Adipose tissue (tissue), 3 donors: Measurements from ENCODE around the gene NISCH. TPM values are rescaled to one million over a fixed set of nuclear protein-coding genes. Genes with fewer than 3 reads are reported as not detected.

Experiments
- H3K27ac ChIP-seq: one replicate; pipeline ENCODE4 v1.5.1; 2013; ENCODE audit warnings: low read depth, low read length
- WGBS, 3 donors: extraction: QIAGEN DNeasy Blood & Tissue Kit; methylation state at CpG; one replicate each; pipeline ENCODE4 v1.1.7; 2013; 5-methylcytosine and 5-hydroxymethylcytosine counted together
- polyA plus RNA-seq, 3 donors: library from polyadenylated mRNA; stranded (reverse); fragments of 200-250 nt; gene quantifications; one replicate each; pipeline ENCODE4 v1.2.3, GENCODE V29; 2013
- donor health status: healthy with polysubstance abuse.
- donor health status: Bipolar disorder and iron deficiency.
- donor health status: healthy.

NISCH gene
- polyA plus RNA-seq, 3 donors = 27.5 to 46.8 (median 41.2) TPM

DNA sequence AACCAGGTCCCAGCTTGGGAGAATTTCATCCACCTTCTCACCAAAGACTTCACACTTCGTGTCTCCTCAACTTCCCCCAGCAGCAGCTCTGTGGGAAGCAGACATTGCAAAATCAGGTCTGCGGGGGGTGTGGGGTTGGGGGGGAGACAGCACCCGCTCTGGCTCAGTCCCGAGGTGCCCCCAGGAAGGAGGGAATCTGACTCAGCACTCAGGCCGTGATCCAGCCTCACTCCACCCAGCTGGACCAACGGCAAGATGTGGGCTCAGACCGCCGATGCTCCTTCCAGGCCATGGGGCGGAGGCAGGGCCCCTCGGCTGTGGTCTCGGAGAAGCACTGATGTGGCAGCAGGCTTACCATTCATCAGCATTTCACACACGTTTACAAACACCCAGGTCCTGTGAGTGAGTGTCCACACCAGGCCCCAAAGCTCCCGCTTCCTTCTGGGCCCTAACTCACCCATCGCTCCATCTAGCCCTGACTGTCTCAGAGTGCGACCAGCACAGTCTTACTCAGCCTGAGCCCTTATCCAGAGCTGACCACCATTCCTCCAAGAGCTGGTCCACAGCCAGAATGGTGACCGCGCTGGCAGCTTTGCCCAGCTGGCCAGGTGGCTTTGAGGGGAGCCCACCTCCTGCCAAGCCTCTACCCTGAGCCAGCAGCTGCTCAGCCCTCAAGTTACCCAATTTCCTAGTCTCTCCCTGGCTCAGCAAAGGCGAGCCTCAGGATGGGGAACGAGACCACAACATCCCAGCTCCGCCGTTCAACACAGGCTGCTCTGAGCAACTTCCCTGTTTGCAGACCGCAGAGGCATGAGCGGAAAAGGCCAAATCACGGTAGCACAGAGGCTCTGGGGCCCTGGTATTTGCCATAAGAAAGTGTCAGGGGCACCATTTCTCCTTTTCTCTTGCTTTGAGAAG, 43.0 kb downstream of the NISCH start:
- WGBS, 3 donors = 41 to 81% (median 53%) methylated on average over 24 of the region's 24 CpGs
- H3K27ac ChIP-seq = peak overlapping the region; percentile 43

DNA sequence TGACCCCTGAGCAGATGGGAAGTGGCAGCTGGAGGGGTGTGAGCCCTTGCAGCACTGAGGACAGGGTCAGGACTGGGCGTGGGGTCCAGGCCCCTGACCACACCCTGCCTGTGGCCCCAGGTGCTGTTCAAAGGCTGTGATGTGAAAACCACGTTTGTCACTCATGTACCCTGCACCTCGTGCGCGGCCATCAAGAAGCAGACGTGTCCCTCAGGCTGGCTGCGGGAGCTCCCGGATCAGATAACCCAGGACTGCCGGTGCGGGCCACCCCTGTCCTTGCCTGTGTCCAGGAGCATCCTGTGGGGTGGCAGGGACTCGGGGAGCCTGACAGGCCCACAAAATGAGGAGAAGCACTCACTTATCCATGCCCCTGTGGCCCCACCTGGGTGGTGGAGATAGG, 45.6 kb downstream of the NISCH start:
- 91 to 96% (median 91%) methylated on average over 11 of the region's 11 CpGs for WGBS, 3 donors
- no peak overlapping the region for H3K27ac ChIP-seq

DNA sequence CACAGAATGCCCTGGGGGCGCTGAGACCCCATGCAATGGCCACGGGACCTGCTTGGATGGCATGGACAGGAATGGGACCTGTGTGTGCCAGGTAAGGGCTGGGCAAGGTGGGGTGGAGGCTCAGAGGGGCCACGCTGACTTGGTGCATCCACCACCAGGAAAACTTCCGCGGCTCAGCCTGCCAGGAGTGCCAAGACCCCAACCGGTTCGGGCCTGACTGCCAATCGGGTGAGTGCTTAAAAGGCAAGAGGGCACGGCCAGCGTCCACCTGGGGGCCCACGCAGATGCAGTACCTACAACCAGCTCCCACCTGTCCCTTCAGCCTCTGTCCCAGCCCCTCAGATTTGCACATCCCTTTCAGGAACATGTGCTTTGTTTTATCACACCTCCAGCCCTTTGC, 46.6 kb downstream of the NISCH start:
- no peak overlapping the region for H3K27ac ChIP-seq

DNA sequence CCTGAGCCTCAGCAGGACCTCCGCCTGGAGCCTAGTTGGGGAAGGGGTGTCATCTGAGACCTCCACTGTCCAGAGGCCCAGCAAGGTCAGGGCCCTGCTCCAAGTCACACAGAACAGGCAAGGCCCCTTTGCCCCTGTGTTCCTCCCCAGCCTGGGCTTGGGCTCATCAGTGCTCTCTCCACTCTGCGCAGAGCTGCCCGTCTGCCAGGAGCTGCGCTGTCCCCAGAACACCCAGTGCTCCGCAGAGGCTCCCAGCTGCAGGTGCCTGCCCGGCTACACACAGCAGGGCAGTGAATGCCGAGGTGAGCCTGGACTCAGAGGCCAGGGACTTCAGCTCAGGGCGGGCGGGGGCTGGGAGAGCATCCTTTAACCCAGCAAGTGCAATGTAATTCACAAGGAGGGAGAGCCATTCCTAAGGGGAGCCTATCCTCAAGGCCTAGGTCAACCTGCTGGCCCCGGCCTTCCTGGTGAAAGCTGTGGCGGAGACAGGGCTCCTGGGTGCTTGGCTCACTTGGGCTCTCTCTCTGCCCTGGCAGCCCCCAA, 47.5 kb downstream of the NISCH start:
- 94 to 96% (median 96%) methylated on average over 11 of the region's 11 CpGs for WGBS, 3 donors
- H3K27ac ChIP-seq = no peak overlapping the region

More for the DNA sequence above, 46.6 kb downstream of the NISCH start:
- 89 to 93% (median 92%) methylated on average over 9 to 11 of the region's 11 CpGs for WGBS, 3 donors

DNA sequence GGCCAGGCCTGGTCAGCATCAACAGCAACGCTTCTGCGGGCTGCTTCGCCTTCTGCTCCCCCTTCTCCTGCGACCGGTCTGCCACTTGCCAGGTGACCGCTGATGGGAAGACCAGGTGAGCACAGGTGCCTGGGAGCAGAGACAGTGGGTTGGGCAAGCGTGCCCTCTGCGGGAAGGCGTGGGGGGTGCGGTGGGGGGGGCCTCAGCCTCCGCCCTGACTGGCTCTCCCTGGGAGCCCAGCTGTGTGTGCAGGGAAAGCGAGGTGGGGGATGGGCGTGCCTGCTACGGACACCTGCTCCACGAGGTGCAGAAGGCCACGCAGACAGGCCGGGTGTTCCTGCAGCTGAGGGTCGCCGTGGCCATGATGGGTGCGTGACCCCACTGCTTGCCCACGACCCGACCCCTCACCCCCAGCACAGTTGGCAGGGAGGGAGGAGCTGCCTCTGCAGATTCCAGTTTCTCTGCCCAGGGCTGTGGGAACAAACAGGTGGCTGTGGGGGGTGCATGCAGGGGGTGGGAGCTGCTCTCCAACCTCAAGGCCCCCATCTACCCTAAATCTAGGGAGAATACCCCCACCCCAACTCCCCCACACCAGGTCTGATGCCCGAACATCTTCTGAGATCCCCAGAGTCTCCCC, 48.5 kb downstream of the NISCH start:
- H3K27ac ChIP-seq = no peak overlapping the region
- WGBS, 3 donors = 37 to 78% (median 67%) methylated on average over 21 to 23 of the region's 23 CpGs

DNA sequence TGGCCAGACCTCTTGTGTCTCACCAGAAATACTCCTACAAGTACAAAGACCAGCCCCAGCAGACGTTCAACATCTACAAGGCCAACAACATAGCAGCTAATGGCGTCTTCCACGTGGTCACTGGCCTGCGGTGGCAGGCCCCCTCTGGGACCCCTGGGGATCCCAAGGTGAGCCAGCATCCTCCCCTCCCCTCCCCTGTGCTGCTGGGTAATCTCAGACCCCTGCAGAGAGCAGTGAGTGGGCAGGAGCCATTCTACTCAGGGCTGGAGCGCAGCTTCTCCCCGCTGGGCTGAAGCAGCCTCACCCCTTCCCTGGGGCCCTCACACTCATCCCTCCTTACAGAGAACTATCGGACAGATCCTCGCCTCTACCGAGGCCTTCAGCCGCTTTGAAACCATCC, 49.6 kb downstream of the NISCH start:
- 86 to 91% (median 86%) methylated on average over 10 of the region's 10 CpGs for WGBS, 3 donors
- no peak overlapping the region for H3K27ac ChIP-seq

DNA sequence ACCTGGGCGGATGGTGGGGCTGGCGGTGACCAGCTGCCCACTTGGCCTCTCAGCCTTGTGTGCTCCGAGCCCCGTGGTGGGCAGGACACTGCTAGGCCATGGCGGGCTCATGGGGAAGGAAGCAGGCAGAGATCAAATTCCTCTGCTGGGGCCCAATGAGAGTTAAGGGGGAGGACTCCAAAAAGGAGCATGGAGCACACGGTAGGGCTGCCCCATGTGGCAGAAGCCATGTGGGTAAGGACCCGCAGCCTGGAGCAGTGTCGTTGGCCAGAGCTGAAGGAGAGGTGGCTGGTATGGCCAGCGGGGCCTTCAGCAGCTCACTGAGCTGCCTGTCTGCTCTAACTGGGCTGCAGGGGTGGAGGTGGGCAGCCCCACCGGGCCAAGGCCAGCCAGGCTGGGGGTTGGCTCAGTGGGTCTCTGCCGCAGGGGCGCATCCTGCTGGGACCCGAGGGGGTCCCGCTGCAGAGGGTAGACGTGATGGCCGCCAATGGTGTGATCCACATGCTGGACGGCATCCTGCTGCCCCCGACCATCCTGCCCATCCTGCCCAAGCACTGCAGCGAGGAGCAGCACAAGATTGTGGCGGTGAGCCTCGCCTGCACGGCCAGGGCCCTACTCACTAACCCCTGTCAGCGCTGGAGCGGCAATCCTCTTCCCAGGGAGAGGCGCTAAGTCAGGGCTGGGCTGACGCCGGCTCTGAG, 51.0 kb downstream of the NISCH start:
- no peak overlapping the region for H3K27ac ChIP-seq
- WGBS, 3 donors = 81 to 87% (median 87%) methylated on average over 26 to 27 of the region's 27 CpGs

DNA sequence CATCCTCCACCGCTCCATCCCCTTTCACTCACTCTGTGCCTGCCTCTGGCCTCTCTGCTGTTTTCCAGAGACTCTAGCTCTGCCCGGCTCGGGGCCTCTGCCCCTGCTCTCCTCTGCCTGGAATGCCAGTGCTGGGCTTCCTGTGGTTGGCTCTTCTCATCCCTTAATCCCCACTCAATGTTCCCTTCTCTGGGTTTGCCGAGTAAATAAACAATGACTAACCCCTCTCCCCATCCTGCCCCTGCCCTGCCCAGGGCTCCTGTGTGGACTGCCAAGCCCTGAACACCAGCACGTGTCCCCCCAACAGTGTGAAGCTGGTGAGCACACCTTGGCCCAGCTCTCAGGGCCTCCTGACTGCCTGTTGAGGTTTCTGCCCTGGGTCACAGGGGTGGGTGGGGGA, 52.0 kb downstream of the NISCH start:
- H3K27ac ChIP-seq = no peak overlapping the region
- 83 to 90% (median 87%) methylated on average over 5 of the region's 5 CpGs for WGBS, 3 donors

DNA sequence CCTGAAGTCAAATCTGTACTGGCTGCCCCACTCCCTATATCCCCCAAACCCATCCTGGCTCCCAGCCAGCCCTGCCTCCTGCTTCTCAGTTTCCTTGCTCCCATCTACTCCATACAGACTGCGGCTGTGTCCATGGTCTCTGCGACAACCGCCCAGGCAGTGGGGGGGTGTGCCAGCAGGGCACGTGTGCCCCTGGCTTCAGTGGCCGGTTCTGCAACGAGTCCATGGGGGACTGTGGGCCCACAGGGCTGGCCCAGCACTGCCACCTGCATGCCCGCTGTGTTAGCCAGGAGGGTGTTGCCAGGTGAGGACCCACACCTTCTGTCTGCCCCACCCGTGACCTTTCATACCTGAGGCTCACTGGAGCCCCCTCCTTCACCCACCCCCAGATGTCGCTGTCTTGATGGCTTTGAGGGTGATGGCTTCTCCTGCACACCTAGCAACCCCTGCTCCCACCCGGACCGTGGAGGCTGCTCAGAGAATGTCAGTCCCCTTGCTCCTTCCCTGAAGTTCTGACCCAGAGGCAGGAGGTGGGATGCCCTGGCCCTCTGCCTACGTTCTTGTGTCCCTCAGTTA, 54.4 kb downstream of the NISCH start:
- 76 to 84% (median 80%) methylated on average over 12 of the region's 12 CpGs for WGBS, 3 donors
- H3K27ac ChIP-seq = no peak overlapping the region

DNA sequence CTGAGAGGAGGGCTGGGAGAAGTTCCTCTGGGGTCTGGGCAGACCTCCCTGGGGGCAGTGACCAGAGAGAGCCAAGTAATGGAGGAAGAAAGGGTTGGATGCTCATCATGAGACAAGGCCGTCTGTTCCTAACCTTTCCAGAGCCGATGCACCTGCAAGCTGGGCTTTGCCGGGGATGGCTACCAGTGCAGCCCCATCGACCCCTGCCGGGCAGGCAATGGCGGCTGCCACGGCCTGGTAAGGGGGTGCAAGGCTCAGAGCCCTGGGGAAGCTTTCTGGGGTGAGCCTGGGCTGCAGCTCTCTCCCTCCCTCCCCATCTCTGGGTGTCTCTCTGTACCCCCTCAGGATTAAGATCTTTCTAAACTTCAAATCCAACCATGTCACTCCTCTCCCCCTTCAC, 56.1 kb downstream of the NISCH start:
- WGBS, 3 donors = 87 to 94% (median 88%) methylated on average over 7 of the region's 7 CpGs
- H3K27ac ChIP-seq = no peak overlapping the region

DNA sequence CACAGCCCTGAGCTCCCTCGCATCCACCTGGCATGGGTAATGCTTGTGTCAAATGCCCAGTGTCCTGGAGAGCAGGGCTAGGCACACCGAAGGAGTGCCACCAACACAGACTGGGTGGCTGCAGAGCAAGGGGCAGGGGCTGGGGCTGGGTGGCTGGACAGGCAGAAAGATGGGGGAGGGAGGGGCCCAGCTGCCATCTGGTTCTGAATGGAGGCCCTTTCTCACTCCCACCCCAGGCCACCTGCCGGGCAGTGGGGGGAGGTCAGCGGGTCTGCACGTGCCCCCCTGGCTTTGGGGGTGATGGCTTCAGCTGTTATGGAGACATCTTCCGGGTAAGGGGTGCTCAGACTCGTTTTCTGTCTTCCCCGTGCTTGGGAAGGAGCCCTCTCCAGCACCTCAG, 56.7 kb downstream of the NISCH start:
- WGBS, 3 donors = 68 to 74% (median 69%) methylated on average over 8 of the region's 8 CpGs
- H3K27ac ChIP-seq = no peak overlapping the region

DNA sequence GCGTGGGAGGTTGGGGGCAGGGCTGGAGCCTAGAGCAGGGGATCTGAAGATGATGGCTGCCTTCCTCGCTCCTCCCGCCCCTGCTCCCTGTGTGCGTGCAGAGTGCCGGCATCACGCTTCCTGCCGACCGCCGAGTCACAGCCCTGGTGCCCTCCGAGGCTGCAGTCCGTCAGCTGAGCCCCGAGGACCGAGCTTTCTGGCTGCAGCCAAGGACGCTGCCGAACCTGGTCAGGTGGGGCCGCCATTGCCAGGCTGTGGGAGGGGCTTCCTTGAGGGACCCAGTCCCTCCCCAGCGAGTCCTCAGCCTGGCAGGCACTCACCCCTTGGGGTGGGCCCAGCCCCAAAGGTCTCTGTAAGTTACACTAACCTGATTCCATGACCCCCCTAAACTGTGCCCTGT, 57.3 kb downstream of the NISCH start:
- H3K27ac ChIP-seq = no peak overlapping the region
- WGBS, 3 donors = 77 to 82% (median 78%) methylated on average over 17 of the region's 17 CpGs

DNA sequence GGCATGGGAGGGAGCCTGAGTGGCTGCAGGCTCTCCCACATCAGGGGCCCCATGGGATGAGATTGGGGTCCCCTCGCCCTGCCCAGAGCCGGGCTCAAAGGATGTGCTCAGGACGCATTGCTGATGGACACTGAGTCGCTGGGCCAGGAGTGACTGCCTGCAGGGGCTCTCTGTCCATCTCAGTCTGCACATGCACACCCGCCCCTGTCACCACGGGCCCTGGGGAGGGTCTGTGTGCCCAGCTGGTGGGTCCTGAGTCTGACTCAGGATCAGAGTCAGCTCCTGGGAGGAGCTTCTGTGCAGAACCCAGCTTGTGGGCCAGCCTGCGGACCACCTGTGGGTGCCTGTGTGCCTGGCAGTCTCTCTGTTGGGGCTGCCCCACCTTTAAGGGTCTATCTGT, 57.9 kb downstream of the NISCH start:
- WGBS, 3 donors = 91 to 93% (median 93%) methylated on average over 7 of the region's 7 CpGs

DNA sequence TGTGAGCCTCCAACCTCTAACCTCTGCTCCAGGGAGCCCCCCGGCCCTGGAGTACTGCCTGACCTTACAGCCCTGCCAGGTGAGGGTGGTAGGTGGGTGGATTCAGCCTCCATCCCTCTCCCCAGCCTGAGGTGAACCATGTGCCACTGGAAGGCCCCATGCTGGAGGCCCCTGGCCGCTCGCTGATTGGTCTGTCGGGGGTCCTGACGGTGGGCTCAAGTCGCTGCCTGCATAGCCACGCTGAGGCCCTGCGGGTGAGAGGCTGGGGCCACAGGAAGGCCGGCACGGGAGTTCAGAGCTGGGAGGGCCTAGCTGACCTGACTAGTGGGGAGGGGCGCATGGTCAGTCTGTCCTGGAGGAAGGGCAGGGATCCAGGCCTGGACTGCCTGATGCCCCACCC, 59.2 kb downstream of the NISCH start:
- WGBS, 3 donors = 83 to 87% (median 86%) methylated on average over 11 of the region's 11 CpGs

More for the DNA sequence above, 57.9 kb downstream of the NISCH start:
- no peak overlapping the region for H3K27ac ChIP-seq

DNA sequence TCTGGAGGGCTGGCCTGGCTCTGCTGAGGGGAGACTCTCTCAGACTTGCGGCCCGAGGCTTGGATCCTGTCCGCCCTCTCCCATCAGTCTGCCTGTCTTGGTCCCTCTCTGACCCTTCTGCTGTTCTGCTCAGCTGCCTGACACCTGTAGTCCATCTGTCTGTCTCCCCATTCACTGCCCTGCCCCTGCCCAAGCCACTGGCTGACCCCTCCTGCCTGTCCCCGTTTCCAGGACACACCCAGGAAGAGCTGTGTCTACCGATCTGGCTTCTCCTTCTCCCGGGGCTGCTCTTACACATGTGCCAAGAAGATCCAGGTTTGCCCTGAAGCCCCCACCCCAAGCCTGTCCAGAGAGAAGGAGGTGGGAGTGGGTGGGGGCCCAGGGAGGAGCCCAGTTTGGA, 59.8 kb downstream of the NISCH start:
- WGBS, 3 donors = 52 to 72% (median 55%) methylated on average over 6 of the region's 6 CpGs
- H3K27ac ChIP-seq = no peak overlapping the region

More for the DNA sequence above, 59.2 kb downstream of the NISCH start:
- no peak overlapping the region for H3K27ac ChIP-seq

DNA sequence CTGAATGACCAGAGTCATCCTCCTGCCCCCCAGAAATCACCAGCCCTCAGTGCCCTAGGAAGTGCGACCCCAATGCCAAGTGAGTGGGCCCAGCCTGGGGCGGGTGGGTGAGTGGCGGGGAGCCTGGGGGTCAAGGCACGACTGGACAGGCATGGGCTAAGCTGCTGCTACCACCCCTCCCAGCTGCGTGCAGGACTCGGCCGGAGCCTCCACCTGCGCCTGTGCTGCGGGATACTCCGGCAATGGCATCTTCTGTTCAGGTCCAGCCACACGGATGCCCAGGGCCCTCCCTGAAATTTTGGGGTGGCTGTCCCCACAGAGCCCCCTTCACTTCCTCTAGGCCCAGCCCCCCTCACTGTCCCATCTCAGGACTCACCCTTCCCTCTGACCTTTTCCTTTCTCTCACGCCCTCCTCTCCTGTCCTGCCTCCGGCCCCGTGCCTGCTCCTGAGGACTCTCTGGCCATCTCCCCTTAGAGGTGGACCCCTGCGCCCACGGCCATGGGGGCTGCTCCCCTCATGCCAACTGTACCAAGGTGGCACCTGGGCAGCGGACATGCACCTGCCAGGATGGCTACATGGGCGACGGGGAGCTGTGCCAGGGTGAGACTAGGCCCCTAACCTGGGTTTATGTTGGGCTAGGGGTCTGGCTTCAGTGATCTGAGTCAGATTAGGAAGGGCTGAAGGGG, 61.2 kb downstream of the NISCH start:
- WGBS, 3 donors = 92 to 93% (median 93%) methylated on average over 17 to 19 of the region's 19 CpGs
- H3K27ac ChIP-seq = no peak overlapping the region

DNA sequence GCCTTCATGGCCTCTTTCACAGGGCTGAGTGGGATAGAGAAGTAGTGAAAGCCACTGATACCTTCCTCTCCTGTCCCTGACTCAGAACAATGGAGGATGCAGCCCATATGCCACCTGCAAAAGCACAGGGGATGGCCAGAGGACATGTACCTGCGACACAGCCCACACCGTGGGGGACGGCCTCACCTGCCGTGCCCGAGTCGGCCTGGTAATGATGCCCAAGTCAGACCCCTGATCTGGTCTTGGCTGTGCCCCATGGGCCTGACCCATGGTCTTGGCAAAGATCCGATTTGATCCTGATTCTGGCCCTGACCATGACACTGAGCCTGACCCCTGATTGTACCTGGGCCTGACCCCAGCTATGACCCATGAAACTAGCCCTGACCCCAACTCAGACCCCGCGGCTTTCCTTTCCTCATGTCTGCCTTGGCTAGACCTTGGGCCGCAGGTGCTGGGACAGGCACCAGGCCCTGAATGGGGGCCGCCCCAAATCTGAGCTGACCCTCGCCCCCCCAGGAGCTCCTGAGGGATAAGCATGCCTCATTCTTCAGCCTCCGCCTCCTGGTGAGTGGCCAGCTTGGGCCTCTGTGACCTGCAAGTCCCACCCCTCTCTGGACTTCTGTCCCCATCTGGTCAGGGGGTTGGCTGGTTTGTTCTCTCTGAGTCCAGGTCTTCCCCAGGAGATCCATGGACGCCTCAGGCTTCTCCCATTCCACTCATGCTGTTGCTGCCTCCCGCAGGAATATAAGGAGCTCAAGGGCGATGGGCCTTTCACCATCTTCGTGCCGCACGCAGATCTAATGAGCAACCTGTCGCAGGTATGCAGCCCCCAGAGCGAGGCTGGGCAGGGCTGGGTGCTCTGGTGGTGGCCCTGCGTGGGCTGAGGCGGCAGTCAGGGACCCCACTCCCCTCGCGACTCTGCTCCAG, 62.7 kb downstream of the NISCH start:
- 81 to 87% (median 86%) methylated on average over 23 to 25 of the region's 25 CpGs for WGBS, 3 donors
- no peak overlapping the region for H3K27ac ChIP-seq
